HEK293 (cell line): ENCODE data around the gene ZNF428.

ENCODE experiments used
- CTCF ChIA-PET: fragments of 350-600 bp; formaldehyde crosslinking; extraction: SDS; loops from one replicate; lab custom pipeline; 2021; ENCODE audit warnings: antibody characterized with exemption; lab: Yijun Ruan, JAX
- POLR2A ChIA-PET: fragments of 300-600 bp; formaldehyde crosslinking; extraction: SDS; loops from one replicate; lab custom pipeline; 2020; ENCODE audit warnings: antibody characterized with exemption, inconsistent platforms; lab: Yijun Ruan, JAX
- H3K27ac ChIP-seq: fragments of 200-500 bp; sonication (Bioruptor generic); 2 replicates; pipeline ENCODE4 v1.5.1; 2014; ENCODE audit warnings: low read depth, low read length, control low read depth, inconsistent platforms; ENCODE audit errors: extremely low read depth
- H3K36me3 ChIP-seq, 2 experiments: fragments of 200-500 bp in 1 of 2; sonication (Bioruptor generic) in 1 of 2; 1 replicate in 1 of 2; 2 replicates in 1 of 2; pipeline ENCODE4 v1.5.1; 2014 to 2017; ENCODE audit warnings: inconsistent platforms in 2 of 2, low read length in 2 of 2; ENCODE audit not compliant: control insufficient read depth in 2 of 2, insufficient read depth in 1 of 2
- H3K4me1 ChIP-seq: fragments of 200-500 bp; sonication (Bioruptor generic); 2 replicates; pipeline ENCODE4 v1.5.1; 2014; ENCODE audit warnings: mild to moderate bottlenecking, low read length, inconsistent platforms; ENCODE audit not compliant: control insufficient read depth, insufficient read depth
- H3K4me3 ChIP-seq: 2 replicates; pipeline ENCODE4 v1.5.1; 2011; ENCODE audit warnings: low read depth, mild to moderate bottlenecking, control low read depth, low read length, moderate library complexity
- H3K9me3 ChIP-seq: fragments of 200-500 bp; sonication (Bioruptor generic); 2 replicates; pipeline ENCODE4 v1.5.1; 2014; ENCODE audit warnings: low read depth, low read length, inconsistent platforms; ENCODE audit not compliant: control insufficient read depth, insufficient read depth
- GLI4 ChIP-seq: fragments of 450-650 bp; formaldehyde crosslinking; IDR thresholded peaks from 2 replicates; pipeline ENCODE4 v1.5.1; 2016; ENCODE audit warnings: missing biosample characterization, missing genetic modification characterization
- KLF7 ChIP-seq: fragments of 450-650 bp; formaldehyde crosslinking; IDR thresholded peaks from 2 replicates; pipeline ENCODE4 v1.5.1; 2016; ENCODE audit warnings: missing biosample characterization, missing genetic modification characterization, borderline replicate concordance
- PATZ1 ChIP-seq: fragments of 450-650 bp; formaldehyde crosslinking; IDR thresholded peaks from 2 replicates; pipeline ENCODE4 v1.5.1; 2016; ENCODE audit warnings: missing biosample characterization, missing genetic modification characterization
- PRDM10 ChIP-seq: fragments of 450-650 bp; formaldehyde crosslinking; IDR thresholded peaks from 2 replicates; pipeline ENCODE4 v1.5.1; 2016; ENCODE audit warnings: missing biosample characterization, missing genetic modification characterization
- PRDM6 ChIP-seq: fragments of 450-650 bp; formaldehyde crosslinking; IDR thresholded peaks from 2 replicates; pipeline ENCODE4 v1.5.1; 2017; ENCODE audit warnings: missing biosample characterization, missing genetic modification characterization
- SALL2 ChIP-seq: fragments of 450-650 bp; formaldehyde crosslinking; IDR thresholded peaks from 2 replicates; pipeline ENCODE4 v1.5.0; 2017; ENCODE audit warnings: missing biosample characterization, mild to moderate bottlenecking, missing genetic modification characterization, borderline replicate concordance
- ZBTB20 ChIP-seq: fragments of 450-650 bp; formaldehyde crosslinking; IDR thresholded peaks from 2 replicates; pipeline ENCODE4 v1.5.1; 2016; ENCODE audit warnings: missing biosample characterization, missing genetic modification characterization
- ZBTB7A ChIP-seq: fragments of 450-650 bp; formaldehyde crosslinking; IDR thresholded peaks from 2 replicates; pipeline ENCODE4 v1.5.1; 2016; ENCODE audit warnings: low read depth, missing biosample characterization, missing genetic modification characterization
- ZFP3 ChIP-seq: fragments of 450-650 bp; formaldehyde crosslinking; IDR thresholded peaks from 2 replicates; pipeline ENCODE4 v1.5.1; 2016; ENCODE audit warnings: low read depth, missing biosample characterization, missing genetic modification characterization
- ZFP41 ChIP-seq: fragments of 450-650 bp; formaldehyde crosslinking; IDR thresholded peaks from 2 replicates; pipeline ENCODE4 v1.5.1; 2016; ENCODE audit warnings: missing biosample characterization, missing genetic modification characterization, borderline replicate concordance
- ZNF112 ChIP-seq: fragments of 450-650 bp; formaldehyde crosslinking; IDR thresholded peaks from 2 replicates; pipeline ENCODE4 v1.5.0; 2017; ENCODE audit warnings: missing biosample characterization, missing genetic modification characterization
- ZNF132 ChIP-seq: fragments of 450-650 bp; formaldehyde crosslinking; IDR thresholded peaks from 2 replicates; pipeline ENCODE4 v1.5.1; 2017; ENCODE audit warnings: missing biosample characterization, missing genetic modification characterization, borderline replicate concordance
- ZNF16 ChIP-seq: fragments of 450-650 bp; formaldehyde crosslinking; IDR thresholded peaks from 2 replicates; pipeline ENCODE4 v1.5.1; 2016; ENCODE audit warnings: low read depth, missing biosample characterization, missing genetic modification characterization
- ZNF175 ChIP-seq: fragments of 450-650 bp; formaldehyde crosslinking; IDR thresholded peaks from 2 replicates; pipeline ENCODE4 v1.5.1; 2016; ENCODE audit warnings: missing biosample characterization, missing genetic modification characterization
- ZNF223 ChIP-seq: fragments of 450-650 bp; formaldehyde crosslinking; IDR thresholded peaks from 2 replicates; pipeline ENCODE4 v1.5.1; 2016; ENCODE audit warnings: missing biosample characterization, missing genetic modification characterization
- ZNF248 ChIP-seq: fragments of 450-650 bp; formaldehyde crosslinking; IDR thresholded peaks from 2 replicates; pipeline ENCODE4 v1.5.1; 2017; ENCODE audit warnings: missing biosample characterization, missing genetic modification characterization
- ZNF302 ChIP-seq: fragments of 450-650 bp; formaldehyde crosslinking; IDR thresholded peaks from 2 replicates; pipeline ENCODE4 v1.5.1; 2016; ENCODE audit warnings: missing biosample characterization, missing genetic modification characterization, low read depth
- ZNF341 ChIP-seq: fragments of 450-650 bp; formaldehyde crosslinking; IDR thresholded peaks from 2 replicates; pipeline ENCODE4; 2016; ENCODE audit warnings: low read depth, missing biosample characterization, missing genetic modification characterization
- ZNF37A ChIP-seq: fragments of 450-650 bp; IDR thresholded peaks from 2 replicates; pipeline ENCODE4 v1.5.1; 2018; ENCODE audit warnings: missing biosample characterization, missing genetic modification characterization
- ZNF391 ChIP-seq: fragments of 450-650 bp; formaldehyde crosslinking; IDR thresholded peaks from 2 replicates; pipeline ENCODE4 v1.5.1; 2016; ENCODE audit warnings: low read depth, missing biosample characterization, missing genetic modification characterization, borderline replicate concordance
- ZNF48 ChIP-seq: fragments of 450-650 bp; formaldehyde crosslinking; IDR thresholded peaks from 2 replicates; pipeline ENCODE4 v1.5.1; 2016; ENCODE audit warnings: missing biosample characterization, missing genetic modification characterization
- ZNF555 ChIP-seq: fragments of 450-650 bp; formaldehyde crosslinking; conservative IDR thresholded peaks from 2 replicates; pipeline ENCODE4 v1.5.1; 2017; ENCODE audit warnings: missing biosample characterization, mild to moderate bottlenecking, missing genetic modification characterization, inconsistent platforms
- ZNF560 ChIP-seq: fragments of 450-650 bp; formaldehyde crosslinking; IDR thresholded peaks from 2 replicates; pipeline ENCODE4 v1.5.1; 2017; ENCODE audit warnings: missing biosample characterization, missing genetic modification characterization, borderline replicate concordance
- ZNF596 ChIP-seq: fragments of 450-650 bp; IDR thresholded peaks from 2 replicates; pipeline ENCODE4 v1.5.0; 2018; ENCODE audit warnings: missing biosample characterization, mild to moderate bottlenecking, missing genetic modification characterization, moderate library complexity
- ZNF621 ChIP-seq: fragments of 450-650 bp; formaldehyde crosslinking; IDR thresholded peaks from 2 replicates; pipeline ENCODE4 v1.5.1; 2017; ENCODE audit warnings: missing biosample characterization, missing genetic modification characterization
- ZNF747 ChIP-seq: fragments of 450-650 bp; formaldehyde crosslinking; IDR thresholded peaks from 2 replicates; pipeline ENCODE4 v1.5.1; 2016; ENCODE audit warnings: missing biosample characterization, missing genetic modification characterization
- ZNF768 ChIP-seq: fragments of 450-650 bp; formaldehyde crosslinking; IDR thresholded peaks from 2 replicates; pipeline ENCODE4 v1.5.1; 2018; ENCODE audit warnings: missing biosample characterization, mild to moderate bottlenecking, missing genetic modification characterization
- ZNF830 ChIP-seq: fragments of 450-650 bp; IDR thresholded peaks from 2 replicates; pipeline ENCODE4 v1.5.0; 2018; ENCODE audit warnings: missing biosample characterization, missing genetic modification characterization, low read depth, mild to moderate bottlenecking, moderate library complexity
- ZSCAN4 ChIP-seq: fragments of 450-650 bp; formaldehyde crosslinking; IDR thresholded peaks from 2 replicates; pipeline ENCODE4 v1.5.1; 2017; ENCODE audit warnings: missing biosample characterization, missing genetic modification characterization

The ZNF428 gene

GRCh38 chr19:43667126-43667875 is 47.9 kb upstream of the ZNF428 start:
- CTCF ChIA-PET = interaction anchor here (0.6 to 4.9 kb wide), 8 partner anchors 15 to 147 kb away, joined by 3 to 39 read pairs (median 7); no protein-coding TSS in a partner anchor
- peak overlapping the region; percentile 81 for H3K27ac ChIP-seq
- POLR2A ChIA-PET = interaction anchor here (0.6 to 3.6 kb wide), 13 partner anchors 9 to 354 kb away, joined by 3 to 64 read pairs (median 14); partner anchors contain the start of genes IRGQ, SMG9, ZNF45 and ZNF576
- peaks cover 42% of the 10 kb centered on the region for H3K4me1 ChIP-seq
- H3K9me3 ChIP-seq = no peaks in the 10 kb centered on the region
- peaks cover 27 to 35% of the 10 kb centered on the region in 2 experiments; a peak in 2 of 3 replicates for H3K36me3 ChIP-seq
- no peak overlapping the region for H3K4me3 ChIP-seq
- TF ChIP-seq PATZ1 (tag by site-specific recombination) = no peak
- no peak for TF ChIP-seq ZNF391 (tag by site-specific recombination)
- no peak for TF ChIP-seq ZNF48 (tag by site-specific recombination)
- no peak for TF ChIP-seq ZNF747 (tag by site-specific recombination)
- TF ChIP-seq ZNF768 (tag by site-specific recombination) = no peak
- no peak for TF ChIP-seq ZNF302 (tag by site-specific recombination)
- no peak for TF ChIP-seq ZFP41
- 0 out of 2 replicates have a peak, but pooled peaks have one; percentile 9 for TF ChIP-seq ZNF248 (tag by site-specific recombination)
- TF ChIP-seq SALL2 (tag by site-specific recombination) = 0 out of 2 replicates have a peak, but pooled peaks have one; percentile 22
- no peak for TF ChIP-seq ZNF830 (tag by site-specific recombination)
- TF ChIP-seq ZNF223 (tag by site-specific recombination) = no peak
- TF ChIP-seq ZNF112 (tag by site-specific recombination) = peak; percentile 19; the same call in 1 of the 2 replicates
- no peak for TF ChIP-seq KLF7
- TF ChIP-seq ZNF132 (tag by site-specific recombination) = no peak
- no peak for TF ChIP-seq ZNF16
- TF ChIP-seq ZNF37A (tag by site-specific recombination) = no peak
- no peak for TF ChIP-seq ZNF596
- TF ChIP-seq ZSCAN4 (tag by site-specific recombination) = 0 out of 2 replicates have a peak, but pooled peaks have one; percentile 16
- no peak for TF ChIP-seq GLI4
- TF ChIP-seq ZFP3 (tag by site-specific recombination) = no peak
- TF ChIP-seq ZNF175 (tag by site-specific recombination) = no peak
- TF ChIP-seq PRDM6 (tag by site-specific recombination) = no peak
- TF ChIP-seq PRDM10 (tag by site-specific recombination) = no peak
- 0 out of 2 replicates have a peak, but pooled peaks have one; percentile 31 for TF ChIP-seq ZBTB7A
- TF ChIP-seq ZBTB20 (tag by site-specific recombination) = no peak
- TF ChIP-seq ZNF341 (tag by site-specific recombination) = no peak
- no peak for TF ChIP-seq ZNF560 (tag by site-specific recombination)
- TF ChIP-seq ZNF621 = no peak
- TF ChIP-seq ZNF555 (tag by site-specific recombination) = no peak
